GM10248 (cell line): ENCODE data around the gene LUZP2.

Source experiments
- CTCF ChIA-PET: fragments of 300-600 bp; sonication (Branson Sonifier 250); formaldehyde crosslinking; extraction: SDS; loops from one replicate; lab custom pipeline; 2021; ENCODE audit warnings: antibody characterized with exemption; lab: Yijun Ruan, JAX
- POLR2A ChIA-PET: fragments of 350-650 bp; sonication (Branson Sonifier 250); formaldehyde crosslinking; extraction: SDS; loops from one replicate; lab custom pipeline; 2020; ENCODE audit warnings: antibody characterized with exemption; lab: Yijun Ruan, JAX
- DNase-seq: peaks from one replicate; pipeline ENCODE4 v3.0.0; 2012; ENCODE audit errors: extremely low spot score
- TF ChIP-seq, protein P1 (sequence below): IDR thresholded peaks from 2 replicates; pipeline ENCODE4 v1.5.1; 2012; ENCODE audit warnings: mild to moderate bottlenecking, low read depth; ENCODE audit errors: extremely low read depth, missing control alignments, control extremely low read depth

The LUZP2 gene

DNA sequence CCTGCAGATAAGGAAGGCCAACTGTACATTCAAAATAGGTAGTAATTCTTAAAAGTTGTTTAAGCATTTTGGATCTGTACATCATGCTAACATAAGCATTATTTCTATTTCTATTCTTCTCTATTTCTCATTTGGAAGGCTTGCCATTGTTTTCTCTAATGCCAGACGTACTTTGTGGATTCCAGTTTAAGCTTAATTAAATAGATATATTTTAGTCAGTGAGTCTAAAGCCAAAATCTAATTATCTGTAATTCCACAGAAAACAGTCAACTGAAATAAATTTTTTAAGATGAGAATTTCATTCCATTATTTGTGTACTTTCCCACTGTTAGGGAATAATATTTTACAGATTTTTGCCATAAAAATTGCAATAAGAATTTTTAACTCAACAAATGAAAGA, 123.0 kb downstream of the LUZP2 start:
- CTCF ChIA-PET: no interaction called here
- no peak for DNase-seq
- POLR2A ChIA-PET: no interaction called here
- TF ChIP-seq, protein P1, sequence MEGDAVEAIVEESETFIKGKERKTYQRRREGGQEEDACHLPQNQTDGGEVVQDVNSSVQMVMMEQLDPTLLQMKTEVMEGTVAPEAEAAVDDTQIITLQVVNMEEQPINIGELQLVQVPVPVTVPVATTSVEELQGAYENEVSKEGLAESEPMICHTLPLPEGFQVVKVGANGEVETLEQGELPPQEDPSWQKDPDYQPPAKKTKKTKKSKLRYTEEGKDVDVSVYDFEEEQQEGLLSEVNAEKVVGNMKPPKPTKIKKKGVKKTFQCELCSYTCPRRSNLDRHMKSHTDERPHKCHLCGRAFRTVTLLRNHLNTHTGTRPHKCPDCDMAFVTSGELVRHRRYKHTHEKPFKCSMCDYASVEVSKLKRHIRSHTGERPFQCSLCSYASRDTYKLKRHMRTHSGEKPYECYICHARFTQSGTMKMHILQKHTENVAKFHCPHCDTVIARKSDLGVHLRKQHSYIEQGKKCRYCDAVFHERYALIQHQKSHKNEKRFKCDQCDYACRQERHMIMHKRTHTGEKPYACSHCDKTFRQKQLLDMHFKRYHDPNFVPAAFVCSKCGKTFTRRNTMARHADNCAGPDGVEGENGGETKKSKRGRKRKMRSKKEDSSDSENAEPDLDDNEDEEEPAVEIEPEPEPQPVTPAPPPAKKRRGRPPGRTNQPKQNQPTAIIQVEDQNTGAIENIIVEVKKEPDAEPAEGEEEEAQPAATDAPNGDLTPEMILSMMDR: no peak

DNA sequence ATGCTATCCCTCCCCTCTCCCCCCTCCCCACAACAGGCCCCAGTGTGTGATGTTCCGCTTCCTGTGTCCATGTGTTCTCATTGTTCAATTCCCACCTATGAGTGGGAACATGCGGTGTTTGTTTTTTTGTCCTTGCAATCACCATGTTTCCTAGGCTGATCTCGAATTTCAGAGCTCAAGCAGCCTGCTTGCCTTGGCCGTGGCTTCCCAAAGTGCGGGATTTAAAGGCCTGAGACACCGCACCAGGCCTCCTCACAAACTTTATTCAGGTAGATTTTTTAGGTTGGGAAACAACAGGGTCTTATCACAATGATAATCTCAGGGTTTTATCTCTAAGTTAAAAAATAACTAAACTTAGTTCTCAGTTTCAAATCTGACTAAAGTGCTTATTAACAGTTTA, 125.4 kb downstream of the LUZP2 start:
- TF ChIP-seq, protein P1: no peak
- POLR2A ChIA-PET: no interaction called here
- no peak for DNase-seq
- CTCF ChIA-PET: interaction anchor here (1.4 kb wide), 1 partner anchor 30 kb away, joined by 3 read pairs; no protein-coding TSS in a partner anchor

DNA sequence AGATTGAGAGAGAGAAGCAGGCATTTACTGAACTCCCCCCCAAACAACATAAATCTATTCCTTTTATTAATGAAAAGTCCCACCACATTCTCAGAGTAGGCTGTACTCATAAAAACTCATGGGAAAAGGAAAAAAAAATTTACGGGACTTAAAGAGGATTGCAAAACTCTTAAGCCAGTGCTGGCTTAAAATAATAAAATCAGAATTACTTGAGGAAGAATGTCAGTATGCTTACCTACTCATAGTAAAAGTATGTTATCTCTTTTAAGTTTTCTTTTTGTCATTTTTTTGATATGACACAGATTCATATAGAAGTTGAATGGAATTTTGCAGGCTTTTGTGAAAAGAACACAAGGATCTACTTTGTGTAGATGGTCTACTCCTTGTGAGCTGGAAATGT, 126.3 kb downstream of the LUZP2 start:
- no peak for DNase-seq
- POLR2A ChIA-PET: no interaction called here

DNA sequence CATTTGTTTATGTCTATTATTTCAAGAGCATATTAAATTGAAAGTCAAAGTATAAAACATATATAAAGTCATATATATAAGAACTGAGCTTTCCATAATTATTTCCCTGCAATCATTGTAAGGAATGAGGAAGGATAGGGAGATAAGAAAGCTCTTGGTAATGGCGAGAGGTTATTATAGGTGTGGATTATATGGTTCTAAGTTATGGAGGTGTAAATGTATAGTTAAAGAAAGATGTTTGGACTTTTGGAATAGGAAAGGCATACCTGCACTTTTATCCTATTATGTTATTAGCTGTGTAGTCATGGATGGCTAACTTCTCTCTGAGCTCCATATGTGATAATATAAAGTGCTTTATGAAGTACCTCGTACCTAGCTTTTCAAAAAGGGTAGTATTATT, 127.6 kb downstream of the LUZP2 start:
- no peak for DNase-seq
- TF ChIP-seq, protein P1: no peak
- POLR2A ChIA-PET: no interaction called here
- CTCF ChIA-PET: interaction anchor here (1.1 kb wide), 2 partner anchors 11 to 14 kb away, joined by 3 read pairs; no protein-coding TSS in a partner anchor

More for the DNA sequence above, 126.3 kb downstream of the LUZP2 start:
- TF ChIP-seq, protein P1: no peak
- CTCF ChIA-PET: no interaction called here

DNA sequence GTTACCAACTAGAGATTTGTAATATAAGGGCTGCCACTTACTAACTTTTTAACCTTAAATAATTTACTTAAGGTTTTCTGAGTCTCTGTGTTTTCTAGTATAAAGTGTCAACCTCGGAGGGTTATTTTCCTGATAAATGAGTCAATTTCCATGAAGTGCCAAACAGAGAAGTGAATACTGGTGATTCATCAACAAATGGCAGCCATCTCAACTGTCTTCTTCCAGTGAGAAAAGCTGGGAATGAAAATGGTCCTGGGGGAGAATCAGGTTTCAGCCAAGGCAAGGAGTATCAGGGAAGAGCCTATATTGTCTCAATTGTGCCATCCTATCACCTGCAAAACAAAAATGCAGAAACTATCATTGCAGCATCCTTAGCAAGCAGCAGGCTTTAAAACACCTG, 129.1 kb downstream of the LUZP2 start:
- ChIA-PET POLR2A (no interaction called here), CTCF (no interaction called here)
- DNase-seq: no peak
- TF ChIP-seq, protein P1: no peak

DNA sequence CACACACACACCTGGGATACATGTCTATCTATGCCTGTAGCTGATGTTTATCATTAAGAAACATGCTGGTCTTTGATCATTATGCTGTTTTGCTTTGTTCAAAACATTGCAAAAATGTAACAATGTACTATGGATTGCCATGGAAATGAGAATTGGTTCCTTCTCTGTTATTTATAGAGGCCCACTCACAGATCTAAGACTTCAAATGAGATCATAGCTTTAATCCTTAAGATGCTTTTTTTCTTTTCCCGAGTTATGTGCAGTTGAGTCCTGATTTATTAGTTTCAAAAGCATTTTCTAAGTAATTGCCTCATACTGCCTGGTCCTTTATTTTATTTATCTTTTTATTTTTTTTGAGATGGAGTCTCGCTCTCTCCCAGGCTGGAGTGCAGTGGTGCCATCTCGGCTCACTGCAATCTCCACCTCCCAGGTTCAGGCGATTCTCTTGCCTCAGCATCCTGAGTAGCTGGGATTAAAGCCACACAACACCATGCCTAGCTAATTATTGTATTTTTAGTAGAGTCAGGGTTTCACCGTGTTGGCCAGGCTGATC, 131.4 kb downstream of the LUZP2 start:
- ChIA-PET POLR2A (no interaction called here), CTCF (interaction anchor here (1.4 kb wide), 1 partner anchor 18 kb away, joined by 3 read pairs; no protein-coding TSS in a partner anchor)
- DNase-seq: no peak
- TF ChIP-seq, protein P1: no peak
